ENCODE measurements around the gene KLHL3. TPM values are rescaled to one million over a fixed set of nuclear protein-coding genes. Genes with fewer than 3 reads are reported as not detected.

The KLHL3 gene
- total RNA-seq, 1 experiment from 2014 or later, result 0.58 TPM

- no peak for TF ChIP-seq EZH2 (IDR thresholded peaks at IDR 0.05; ENCODE audit: borderline replicate concordance, low read depth, low read length, poor library complexity, severe bottlenecking)
- TF ChIP-seq CTCF (conservative IDR thresholded peaks at IDR 0.05; ENCODE audit: low read depth, low read length), result no peak
- no peaks in the 10 kb centered on the region for H3K9me3 ChIP-seq (ENCODE audit: low read depth, low read length, poor library complexity, severe bottlenecking)
- H3K27ac ChIP-seq (ENCODE audit: low read depth, low read length, poor library complexity, severe bottlenecking), result no peak overlapping the region
- peaks cover under 1% of the 10 kb centered on the region for H3K36me3 ChIP-seq (ENCODE audit: insufficient read depth, low read length, poor library complexity, severe bottlenecking)
- no TSS peak for BruUV-seq (replicated peaks)
- H3K27me3 ChIP-seq (replicated peaks; ENCODE audit: insufficient read depth, low read depth, low read length, poor library complexity), result peaks cover 6% of the 10 kb centered on the region
- ChIA-PET CTCF (no interaction called here), POLR2A (ENCODE audit: low non-redundant PET) (no interaction called here)
- H3K4me3 ChIP-seq (ENCODE audit: low read depth, low read length, poor library complexity, severe bottlenecking), result no peak overlapping the region
- DNase-seq (ENCODE audit: low spot score), result no peak
- no peaks in the 10 kb centered on the region for H3K4me1 ChIP-seq (ENCODE audit: insufficient read depth, low read length, poor library complexity, severe bottlenecking)
- intact Hi-C loops (cut with micrococcal nuclease; ENCODE audit: unreplicated experiment), result loop anchor here (10.0 kb wide), 1 partner anchor 277 kb away; the partner anchor contains the start of gene FAM13B
Observed at GRCh38 chr5:137758121-137758520, 22.2 kb upstream of the KLHL3 start.

GRCh38 chr5:137757634-137758033 lies 21.7 kb upstream of the KLHL3 start:
- Histone ChIP-seq H3K27ac (ENCODE audit: low read depth, low read length, poor library complexity, severe bottlenecking) (no peak overlapping the region), H3K4me1 (ENCODE audit: insufficient read depth, low read length, poor library complexity, severe bottlenecking) (no peaks in the 10 kb centered on the region), H3K9me3 (ENCODE audit: low read depth, low read length, poor library complexity, severe bottlenecking) (no peaks in the 10 kb centered on the region), H3K4me3 (ENCODE audit: low read depth, low read length, poor library complexity, severe bottlenecking) (no peak overlapping the region), H3K27me3 (replicated peaks; ENCODE audit: insufficient read depth, low read depth, low read length, poor library complexity) (peaks cover 6% of the 10 kb centered on the region), H3K36me3 (ENCODE audit: insufficient read depth, low read length, poor library complexity, severe bottlenecking) (peaks cover 6% of the 10 kb centered on the region)
- no peak for DNase-seq (ENCODE audit: low spot score)
- BruUV-seq (replicated peaks), result no TSS peak
- TF ChIP-seq EZH2 (IDR thresholded peaks at IDR 0.05; ENCODE audit: borderline replicate concordance, low read depth, low read length, poor library complexity, severe bottlenecking) (no peak), CTCF (conservative IDR thresholded peaks at IDR 0.05; ENCODE audit: low read depth, low read length) (no peak)
- intact Hi-C loops (cut with micrococcal nuclease; ENCODE audit: unreplicated experiment), result loop anchor here (10.0 kb wide), 1 partner anchor 277 kb away; the partner anchor contains the start of gene FAM13B
- ChIA-PET CTCF (no interaction called here), POLR2A (ENCODE audit: low non-redundant PET) (no interaction called here)

- DNase-seq (ENCODE audit: low spot score), result no peak
- ChIA-PET CTCF (interaction anchor here (0.6 kb wide), 1 partner anchor 95 kb away, joined by 3 read pairs; no protein-coding TSS in a partner anchor), POLR2A (ENCODE audit: low non-redundant PET) (no interaction called here)
- peak overlapping the region; percentile 91 for H3K4me3 ChIP-seq (ENCODE audit: low read depth, low read length, poor library complexity, severe bottlenecking)
- no peak for TF ChIP-seq EZH2 (IDR thresholded peaks at IDR 0.05; ENCODE audit: borderline replicate concordance, low read depth, low read length, poor library complexity, severe bottlenecking)
- TF ChIP-seq CTCF (conservative IDR thresholded peaks at IDR 0.05; ENCODE audit: low read depth, low read length), result no peak
- intact Hi-C loops (cut with micrococcal nuclease; ENCODE audit: unreplicated experiment), result loop anchor here (10.0 kb wide), 1 partner anchor 280 kb away; the partner anchor contains the start of gene FAM13B
- H3K4me1 ChIP-seq (ENCODE audit: insufficient read depth, low read length, poor library complexity, severe bottlenecking), result peaks cover 13% of the 10 kb centered on the region
- peak overlapping the region; percentile 100 for H3K27ac ChIP-seq (ENCODE audit: low read depth, low read length, poor library complexity, severe bottlenecking)
- H3K9me3 ChIP-seq (ENCODE audit: low read depth, low read length, poor library complexity, severe bottlenecking), result no peaks in the 10 kb centered on the region
- H3K27me3 ChIP-seq (replicated peaks; ENCODE audit: insufficient read depth, low read depth, low read length, poor library complexity), result peaks cover 6% of the 10 kb centered on the region
- peaks cover 29% of the 10 kb centered on the region for H3K36me3 ChIP-seq (ENCODE audit: insufficient read depth, low read length, poor library complexity, severe bottlenecking)
- BruUV-seq (replicated peaks), result TSS peak; percentile 82
Observed at GRCh38 chr5:137754961-137755762, 19.3 kb upstream of the KLHL3 start.

All from A673 (cell line).